HG03175 (cell line): ENCODE results near the gene TMEM156.
A peak's percentile ranks its signal among the peaks of the same experiment; 100 is the strongest.

ENCODE experiments used
- ATAC-seq: cut with Tn5 transposase; IDR thresholded peaks from one replicate; pipeline ENCODE4 v1.9.1; 2021; ENCODE audit warnings: mild to moderate bottlenecking, moderate library complexity; ENCODE audit not compliant: unreplicated experiment

TMEM156 gene

GRCh38 chr4:39032218-39033085, at the start of gene TMEM156:
Gene TMEM156 (minus strand): TSS chr4:39032409. CDS start chr4:39032313, 96 bp downstream.
- peak; percentile 76 for ATAC-seq

GRCh38 chr4:39078829-39079228, 46.6 kb upstream of the TMEM156 start:
- ATAC-seq = no peak

GRCh38 chr4:39068907-39069306, 36.7 kb upstream of the TMEM156 start:
- no peak for ATAC-seq

GRCh38 chr4:39067451-39067850, 35.2 kb upstream of the TMEM156 start:
- ATAC-seq = no peak

- no peak for ATAC-seq
Observed at GRCh38 chr4:39067031-39067430, 34.8 kb upstream of the TMEM156 start.

GRCh38 chr4:39066371-39066770, 34.2 kb upstream of the TMEM156 start:
- no peak for ATAC-seq

- no peak for ATAC-seq
Observed at GRCh38 chr4:39063430-39063829, 31.2 kb upstream of the TMEM156 start.

- no peak for ATAC-seq
Observed at GRCh38 chr4:39062770-39063097, 30.5 kb upstream of the TMEM156 start.

- no peak for ATAC-seq
Observed at GRCh38 chr4:39062094-39062769, 30.0 kb upstream of the TMEM156 start, which contains the start of gene KLHL5. Gene KLHL5 (plus strand): TSS chr4:39062232. CDS start chr4:39062653, 421 bp downstream.

- no peak for ATAC-seq
Observed at GRCh38 chr4:39061457-39061856, 29.2 kb upstream of the TMEM156 start.

- no peak for ATAC-seq
Observed at GRCh38 chr4:39056023-39056422, 23.8 kb upstream of the TMEM156 start.

- no peak for ATAC-seq
Observed at GRCh38 chr4:39054497-39054896, 22.3 kb upstream of the TMEM156 start.

GRCh38 chr4:39053983-39054382, 21.8 kb upstream of the TMEM156 start:
- no peak for ATAC-seq

GRCh38 chr4:39051492-39051891, 19.3 kb upstream of the TMEM156 start:
- ATAC-seq = no peak

GRCh38 chr4:39050590-39050989, 18.4 kb upstream of the TMEM156 start:
- ATAC-seq = no peak

GRCh38 chr4:39048311-39048710, 16.1 kb upstream of the TMEM156 start:
- ATAC-seq = no peak

GRCh38 chr4:39047681-39048080, 15.5 kb upstream of the TMEM156 start:
- no peak for ATAC-seq

- ATAC-seq = no peak
Observed at GRCh38 chr4:39046249-39046648, 14.0 kb upstream of the TMEM156 start.

GRCh38 chr4:39045827-39046221, 13.6 kb upstream of the TMEM156 start:
- ATAC-seq = no peak

- ATAC-seq = peak; percentile 31
Observed at GRCh38 chr4:39044956-39045826, 13.0 kb upstream of the TMEM156 start.

- ATAC-seq = peak; percentile 71
Observed at GRCh38 chr4:39044364-39044955, 12.3 kb upstream of the TMEM156 start.
